ENCODE results near the gene CCDC152.

DNA sequence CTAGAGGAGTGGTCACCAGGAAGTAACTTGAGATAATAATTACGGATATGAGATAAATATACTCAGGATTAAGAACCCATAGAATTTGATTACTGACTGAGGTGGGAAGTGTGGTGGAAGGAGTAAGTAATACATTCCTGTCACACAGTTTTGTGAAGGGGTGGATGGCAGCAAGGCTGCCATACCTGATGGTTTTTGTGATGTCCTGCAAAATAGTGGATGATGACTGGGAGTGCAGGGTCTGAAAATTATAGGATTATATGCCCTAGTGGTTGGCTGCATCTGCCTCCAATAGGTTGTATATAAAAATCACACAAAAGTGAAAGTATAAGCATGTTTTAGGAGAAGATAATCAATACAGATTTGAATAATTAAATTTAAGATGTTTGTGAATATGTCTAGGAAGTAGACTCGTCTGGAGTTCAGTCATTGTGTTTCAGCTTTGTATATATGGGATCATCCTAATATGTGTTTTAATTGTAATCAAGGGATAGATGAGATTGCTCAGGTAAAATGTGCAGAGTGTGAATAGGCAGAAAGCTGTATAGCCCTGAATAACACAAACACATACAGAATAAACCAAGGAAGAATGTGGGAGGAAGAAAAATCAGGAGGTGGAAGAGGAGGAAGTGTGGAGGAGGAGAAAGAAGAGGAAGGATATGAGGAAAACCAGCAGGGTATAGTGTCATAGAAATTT lies 49.5 kb downstream of the CCDC152 start:
- TF ChIP-seq, protein P1, sequence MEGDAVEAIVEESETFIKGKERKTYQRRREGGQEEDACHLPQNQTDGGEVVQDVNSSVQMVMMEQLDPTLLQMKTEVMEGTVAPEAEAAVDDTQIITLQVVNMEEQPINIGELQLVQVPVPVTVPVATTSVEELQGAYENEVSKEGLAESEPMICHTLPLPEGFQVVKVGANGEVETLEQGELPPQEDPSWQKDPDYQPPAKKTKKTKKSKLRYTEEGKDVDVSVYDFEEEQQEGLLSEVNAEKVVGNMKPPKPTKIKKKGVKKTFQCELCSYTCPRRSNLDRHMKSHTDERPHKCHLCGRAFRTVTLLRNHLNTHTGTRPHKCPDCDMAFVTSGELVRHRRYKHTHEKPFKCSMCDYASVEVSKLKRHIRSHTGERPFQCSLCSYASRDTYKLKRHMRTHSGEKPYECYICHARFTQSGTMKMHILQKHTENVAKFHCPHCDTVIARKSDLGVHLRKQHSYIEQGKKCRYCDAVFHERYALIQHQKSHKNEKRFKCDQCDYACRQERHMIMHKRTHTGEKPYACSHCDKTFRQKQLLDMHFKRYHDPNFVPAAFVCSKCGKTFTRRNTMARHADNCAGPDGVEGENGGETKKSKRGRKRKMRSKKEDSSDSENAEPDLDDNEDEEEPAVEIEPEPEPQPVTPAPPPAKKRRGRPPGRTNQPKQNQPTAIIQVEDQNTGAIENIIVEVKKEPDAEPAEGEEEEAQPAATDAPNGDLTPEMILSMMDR (conservative IDR thresholded peaks at IDR 0.05) = no peak
- TF ChIP-seq EZH2 (IDR thresholded peaks at IDR 0.05; ENCODE audit: low read depth) = no peak
